ENCODE measurements around the gene OGFOD3. TPM values are rescaled to one million over a fixed set of nuclear protein-coding genes. Genes with fewer than 3 reads are reported as not detected.

Gene OGFOD3
- total and polyA plus RNA-seq, 2 donors from 2014 or later = 27.8 to 36.1 TPM

GRCh38 chr17:82446124-82446523 is 27.7 kb upstream of the OGFOD3 start:
- no peak for FAIRE-seq
- peak in 1 of 5 donors; percentile 76 for DNase-seq
- Histone ChIP-seq H3K36me3 (ENCODE audit: control insufficient read depth in 2 of 3, insufficient read depth in 3 of 3, low read length in 3 of 3) (peaks cover 0 to 5% (median 4%) of the 10 kb centered on the region in 3 donors), H3K27ac (ENCODE audit: low read depth in 2 of 2, low read length in 2 of 2) (no peak overlapping the region), H3K4me3 (ENCODE audit: low read length in 3 of 3) (no peak overlapping the region), H3K9me3 (ENCODE audit: control insufficient read depth in 2 of 3, insufficient read depth in 1 of 3, low read length in 3 of 3) (no peaks in the 10 kb centered on the region), H3K9ac (ENCODE audit: low read length in 3 of 3) (no peak overlapping the region), H3K4me1 (ENCODE audit: control insufficient read depth in 2 of 3, insufficient read depth in 2 of 3, low read depth in 1 of 3, low read length in 3 of 3) (peaks cover 0 to 9% (median under 1%) of the 10 kb centered on the region in 3 donors), H3K27me3 (ENCODE audit: control insufficient read depth, insufficient read depth, low read length) (no peaks in the 10 kb centered on the region)
- intact Hi-C loops (cut with DNase I) = no loop called here
- no peak for TF ChIP-seq CTCF (IDR thresholded peaks at IDR 0.05; ENCODE audit: borderline replicate concordance, extremely low read depth, insufficient read depth)

GRCh38 chr17:82445542-82445941 is 27.2 kb upstream of the OGFOD3 start:
- H3K9me3 ChIP-seq (ENCODE audit: control insufficient read depth in 2 of 3, insufficient read depth in 1 of 3, low read length in 3 of 3) = no peaks in the 10 kb centered on the region
- intact Hi-C loops (cut with DNase I) = no loop called here
- FAIRE-seq (no peak), DNase-seq (no peak)
- H3K27me3 ChIP-seq (ENCODE audit: control insufficient read depth, insufficient read depth, low read length) = no peaks in the 10 kb centered on the region
- H3K36me3 ChIP-seq (ENCODE audit: control insufficient read depth in 2 of 3, insufficient read depth in 3 of 3, low read length in 3 of 3) = peaks cover 0 to 5% (median 4%) of the 10 kb centered on the region in 3 donors
- no peak overlapping the region for H3K9ac ChIP-seq (ENCODE audit: low read length in 3 of 3)
- H3K27ac ChIP-seq (ENCODE audit: low read depth in 2 of 2, low read length in 2 of 2) = no peak overlapping the region
- TF ChIP-seq CTCF (IDR thresholded peaks at IDR 0.05; ENCODE audit: borderline replicate concordance, extremely low read depth, insufficient read depth) = no peak
- H3K4me3 ChIP-seq (ENCODE audit: low read length in 3 of 3) = no peak overlapping the region
- peaks cover 0 to 9% (median 0%) of the 10 kb centered on the region in 3 donors for H3K4me1 ChIP-seq (ENCODE audit: control insufficient read depth in 2 of 3, insufficient read depth in 2 of 3, low read depth in 1 of 3, low read length in 3 of 3)

GRCh38 chr17:82444941-82445521 is 26.6 kb upstream of the OGFOD3 start:
- no peak overlapping the region for H3K4me3 ChIP-seq (ENCODE audit: low read length in 3 of 3)
- FAIRE-seq = no peak
- H3K9ac ChIP-seq (ENCODE audit: low read length in 3 of 3) = no peak overlapping the region
- intact Hi-C loops (cut with DNase I) = no loop called here
- H3K27me3 ChIP-seq (ENCODE audit: control insufficient read depth, insufficient read depth, low read length) = no peaks in the 10 kb centered on the region
- TF ChIP-seq CTCF (IDR thresholded peaks at IDR 0.05; ENCODE audit: borderline replicate concordance, extremely low read depth, insufficient read depth) = no peak
- H3K9me3 ChIP-seq (ENCODE audit: control insufficient read depth in 2 of 3, insufficient read depth in 1 of 3, low read length in 3 of 3) = no peaks in the 10 kb centered on the region
- peaks cover 0 to 5% (median 4%) of the 10 kb centered on the region in 3 donors for H3K36me3 ChIP-seq (ENCODE audit: control insufficient read depth in 2 of 3, insufficient read depth in 3 of 3, low read length in 3 of 3)
- peaks cover 0 to 9% (median 0%) of the 10 kb centered on the region in 3 donors for H3K4me1 ChIP-seq (ENCODE audit: control insufficient read depth in 2 of 3, insufficient read depth in 2 of 3, low read depth in 1 of 3, low read length in 3 of 3)
- peak in 1 of 5 donors; percentile 81 for DNase-seq
- H3K27ac ChIP-seq (ENCODE audit: low read depth in 2 of 2, low read length in 2 of 2) = no peak overlapping the region
